Measurements from ENCODE around the gene INO80C.
"Not testable (repeated sequence)": the region's sequence is repeated elsewhere in the genome, so short reads cannot be mapped to it uniquely, and the experiment has no call there.

Gene INO80C

DNA sequence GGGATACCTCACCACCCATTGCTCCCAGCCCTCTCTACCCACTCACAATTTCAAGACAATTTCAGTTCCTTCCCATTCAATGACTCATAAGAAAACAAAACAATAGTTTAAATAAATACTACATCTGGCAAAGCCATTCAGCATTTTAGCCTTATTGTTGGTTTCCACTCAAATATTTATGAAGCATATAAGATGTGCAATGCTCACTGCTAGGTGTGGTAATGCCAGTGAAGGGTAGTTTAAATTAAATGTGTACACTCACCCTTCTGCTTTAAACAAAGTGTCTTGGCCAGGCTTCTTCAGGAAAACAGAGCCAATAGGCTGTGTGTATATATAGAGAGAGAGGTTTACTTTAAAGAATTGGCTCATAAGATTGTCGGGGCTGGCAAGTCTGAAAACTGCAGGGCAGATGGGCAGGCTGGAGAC is 37.0 kb downstream of the INO80C start:
- peak; percentile 35 for DNase-seq (ENCODE audit: low spot score)

DNA sequence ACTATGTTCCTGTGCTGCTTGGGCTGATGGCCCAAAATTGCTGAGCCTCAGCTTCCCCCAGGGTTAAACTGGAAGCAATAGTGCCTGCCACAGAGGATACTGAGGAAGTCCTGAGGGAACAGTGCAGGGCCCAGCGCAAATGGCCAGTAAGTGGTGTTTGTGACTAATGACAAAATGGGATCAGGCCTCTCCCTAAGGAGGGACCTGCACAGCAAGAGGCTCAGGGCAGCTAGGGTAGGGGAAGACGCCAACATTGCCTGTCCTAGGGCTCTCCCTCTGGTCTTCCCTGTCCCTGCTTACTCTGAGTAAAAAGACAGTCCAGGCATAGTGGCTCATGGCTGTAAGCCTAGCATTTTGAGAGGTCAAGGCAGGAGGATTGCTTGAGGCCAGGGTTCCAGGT is 37.8 kb downstream of the INO80C start:
- no peak for DNase-seq (ENCODE audit: low spot score)

GRCh38 chr18:35458677-35459441 is 38.9 kb downstream of the INO80C start:
- peak; percentile 69 for DNase-seq (ENCODE audit: low spot score)

- no peak for DNase-seq (ENCODE audit: low spot score)
These were observed 39.5 kb downstream of the INO80C start for GRCh38 chr18:35458271-35458670.

DNA sequence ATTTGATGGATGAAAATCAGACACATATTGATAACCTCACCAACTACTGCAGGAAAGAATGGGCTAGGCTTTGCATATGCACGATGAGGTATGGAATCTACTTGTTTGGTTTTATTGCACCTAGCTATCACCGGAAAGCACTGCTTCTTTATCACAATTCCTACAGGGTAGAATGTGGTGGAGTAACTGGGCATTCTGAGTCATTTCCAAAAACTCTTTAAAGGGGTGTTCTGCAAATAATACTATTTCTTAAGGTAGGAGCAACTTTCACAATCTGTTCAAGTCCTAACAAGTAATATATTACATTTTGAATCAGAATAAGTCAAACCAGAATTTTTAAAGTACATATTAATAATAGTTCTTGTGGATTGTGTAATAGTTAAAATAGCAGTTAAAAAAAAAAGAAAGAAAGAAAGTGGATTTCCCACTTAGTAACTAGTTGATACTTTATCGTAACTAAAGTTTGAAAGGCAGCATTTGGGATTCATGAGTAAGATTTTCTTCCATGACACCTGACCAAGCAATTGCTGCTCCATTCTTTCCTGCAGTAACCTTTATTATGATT is 40.5 kb downstream of the INO80C start:
- no peak for DNase-seq (ENCODE audit: low spot score)

DNA sequence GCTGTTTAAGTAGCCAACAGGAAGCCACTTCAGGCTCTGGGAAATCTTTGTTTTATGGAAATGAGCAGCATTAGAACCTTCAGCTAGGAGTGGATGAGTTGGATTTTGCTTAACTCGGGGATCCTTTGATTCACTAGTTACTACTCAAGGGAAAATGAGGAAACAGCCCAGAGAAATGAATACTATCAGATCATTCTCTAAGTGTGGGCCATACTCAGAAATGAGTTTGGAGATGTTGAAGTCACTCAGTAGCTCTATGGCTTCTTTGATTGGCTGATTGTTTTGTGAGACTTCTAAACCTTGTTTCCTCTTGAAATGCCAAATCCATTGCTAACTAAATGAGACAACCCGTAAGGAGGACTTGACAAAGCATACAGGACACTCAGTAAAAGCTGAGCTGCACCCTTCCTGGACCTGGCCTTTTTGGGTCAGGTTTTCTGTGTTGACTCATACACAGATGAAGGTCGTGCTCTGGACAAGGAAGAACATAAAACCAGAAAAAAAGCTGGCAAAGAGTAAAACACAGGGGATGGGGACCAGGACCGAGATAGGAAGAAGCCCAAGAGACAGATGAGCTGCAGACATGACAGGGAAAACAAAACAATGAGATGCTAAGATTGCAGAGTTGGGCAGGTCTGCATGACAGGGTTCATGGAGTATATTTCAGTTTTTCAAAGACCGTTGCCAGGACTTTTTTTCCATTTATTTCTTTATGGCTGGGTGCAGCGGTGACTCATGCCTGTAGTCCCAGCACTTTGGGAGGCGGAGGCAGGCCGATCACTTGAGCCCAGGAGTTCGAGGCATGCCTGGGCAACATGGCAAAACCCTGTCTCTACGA is 41.6 kb downstream of the INO80C start:
- DNase-seq (ENCODE audit: low spot score), result no peak

DNA sequence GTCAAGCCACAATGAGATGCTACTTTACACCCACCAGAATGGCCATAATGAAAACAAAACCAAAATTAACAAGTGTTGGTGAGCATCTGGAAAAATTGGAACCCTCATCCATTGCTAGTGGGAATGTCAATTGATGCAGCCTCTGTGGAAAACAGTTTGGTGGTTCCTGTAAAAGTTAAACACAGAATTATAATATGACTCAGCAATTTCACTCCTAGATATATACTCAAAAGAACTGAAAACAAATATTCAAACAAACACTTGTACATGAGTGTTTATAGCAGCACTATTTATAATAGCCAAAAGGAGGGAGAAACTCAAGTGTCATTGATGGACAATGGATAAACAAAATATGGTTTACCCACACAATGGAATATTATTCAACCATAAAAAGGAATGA is 43.0 kb downstream of the INO80C start:
- DNase-seq (ENCODE audit: low spot score), result no peak

- not testable (repeated sequence) for DNase-seq (ENCODE audit: low spot score)
These were observed 44.7 kb downstream of the INO80C start for GRCh38 chr18:35453065-35453464.

DNA sequence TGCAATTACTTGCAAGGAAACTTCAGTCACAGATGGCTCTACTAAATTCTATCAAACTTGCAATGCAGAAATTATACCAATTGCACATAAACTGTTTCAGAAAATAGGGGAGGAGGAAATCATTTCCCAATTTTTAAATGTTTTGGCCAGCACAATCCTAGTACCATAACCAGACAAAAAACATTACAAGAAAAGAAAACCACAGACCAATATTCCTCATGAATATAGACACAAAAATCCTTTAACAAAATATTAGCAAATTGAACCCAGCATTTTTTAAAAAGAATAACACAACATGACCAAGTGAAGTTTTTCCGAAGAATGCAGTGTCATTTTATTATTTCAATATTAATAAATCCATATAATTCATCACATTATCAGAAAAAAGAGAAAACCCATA is 45.8 kb downstream of the INO80C start:
- no peak for DNase-seq (ENCODE audit: low spot score)

DNA sequence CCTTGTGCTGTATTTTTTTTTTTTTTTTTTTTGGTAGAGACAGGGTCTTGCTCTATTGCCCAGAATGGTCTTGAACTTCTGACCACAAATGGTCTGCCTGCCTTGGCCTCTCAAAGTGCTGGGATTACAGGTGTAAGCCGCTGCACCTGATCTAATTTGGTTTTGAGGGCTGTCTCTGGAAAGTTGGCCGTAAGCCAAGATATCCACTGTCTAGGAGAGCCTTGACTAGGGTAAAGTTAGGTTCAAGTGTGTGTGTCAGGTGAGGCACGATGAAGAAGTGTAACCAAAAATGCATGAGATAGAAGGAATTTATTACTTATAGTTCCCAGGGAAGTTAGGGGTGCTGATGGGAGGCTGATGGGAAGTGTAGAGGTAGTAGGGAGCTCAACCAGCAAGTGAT is 46.7 kb downstream of the INO80C start:
- DNase-seq (ENCODE audit: low spot score), result no peak

- DNase-seq (ENCODE audit: low spot score), result no peak
These were observed 53.1 kb downstream of the INO80C start for GRCh38 chr18:35444636-35445035.

DNA sequence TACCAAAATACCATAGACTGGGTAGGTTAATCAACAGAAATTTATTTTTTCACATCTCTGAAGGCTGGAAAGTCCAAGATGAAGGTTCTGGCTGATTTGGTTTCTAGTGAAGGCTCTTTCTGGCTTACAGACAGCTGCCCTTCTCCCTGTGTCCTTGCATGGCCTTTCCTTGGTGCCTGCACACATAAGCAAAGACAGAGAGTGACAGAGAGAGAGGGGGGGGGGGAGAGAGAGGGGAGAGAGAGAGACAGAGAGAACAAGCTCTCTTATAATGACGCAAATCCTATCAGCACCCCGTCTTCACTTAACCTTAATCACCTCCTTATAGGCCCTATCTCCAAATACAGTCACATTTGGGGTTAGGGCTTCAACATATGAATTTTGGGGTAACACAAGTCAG is 53.9 kb downstream of the INO80C start:
- no peak for DNase-seq (ENCODE audit: low spot score)

DNA sequence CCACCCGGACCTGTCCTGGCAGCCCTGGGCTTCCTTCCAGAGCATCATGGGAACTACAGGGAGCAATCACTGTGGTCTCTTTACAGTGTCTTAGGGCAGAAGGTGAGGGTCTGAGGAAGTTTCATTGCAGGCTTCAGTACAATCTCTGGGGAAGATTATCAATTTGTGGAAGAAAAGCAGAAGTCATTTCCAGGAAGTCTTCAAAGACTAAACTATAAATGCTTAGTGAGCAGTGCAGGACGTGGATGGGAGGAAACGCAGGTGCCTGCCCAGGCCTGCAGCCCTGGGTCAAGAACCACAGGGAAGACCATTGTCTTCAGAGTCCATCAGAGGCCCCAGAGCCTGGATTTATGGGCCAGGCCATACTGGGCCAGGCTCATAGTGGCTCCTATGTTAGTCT is 54.3 kb downstream of the INO80C start:
- no peak for DNase-seq (ENCODE audit: low spot score)

GRCh38 chr18:35442701-35443100 is 55.1 kb downstream of the INO80C start:
- DNase-seq (ENCODE audit: low spot score), result no peak

- peak; percentile 19 for DNase-seq (ENCODE audit: low spot score)
These were observed 55.7 kb downstream of the INO80C start for GRCh38 chr18:35441857-35442595.

GRCh38 chr18:35438480-35439234 is 59.1 kb downstream of the INO80C start:
- no peak for DNase-seq (ENCODE audit: low spot score)

DNA sequence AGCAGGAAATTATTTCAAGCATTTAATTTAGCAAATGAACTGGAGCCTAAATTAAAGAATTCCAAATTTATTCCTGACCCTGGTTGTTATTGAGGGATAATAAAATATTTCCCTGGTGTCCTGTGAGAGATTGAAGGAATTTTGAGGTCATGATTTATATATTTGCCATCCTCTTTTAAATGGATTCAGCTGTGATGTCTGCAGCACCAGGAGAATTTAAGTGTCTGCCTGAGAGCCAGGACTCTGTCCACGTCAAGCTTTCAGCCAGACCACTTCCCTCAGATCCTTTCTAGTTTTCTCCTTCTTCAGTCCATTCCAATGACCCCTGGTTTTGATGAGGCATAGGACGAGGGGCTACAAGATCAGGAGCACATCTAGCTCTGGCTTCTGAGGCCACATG is 59.9 kb downstream of the INO80C start:
- DNase-seq (ENCODE audit: low spot score), result no peak

DNA sequence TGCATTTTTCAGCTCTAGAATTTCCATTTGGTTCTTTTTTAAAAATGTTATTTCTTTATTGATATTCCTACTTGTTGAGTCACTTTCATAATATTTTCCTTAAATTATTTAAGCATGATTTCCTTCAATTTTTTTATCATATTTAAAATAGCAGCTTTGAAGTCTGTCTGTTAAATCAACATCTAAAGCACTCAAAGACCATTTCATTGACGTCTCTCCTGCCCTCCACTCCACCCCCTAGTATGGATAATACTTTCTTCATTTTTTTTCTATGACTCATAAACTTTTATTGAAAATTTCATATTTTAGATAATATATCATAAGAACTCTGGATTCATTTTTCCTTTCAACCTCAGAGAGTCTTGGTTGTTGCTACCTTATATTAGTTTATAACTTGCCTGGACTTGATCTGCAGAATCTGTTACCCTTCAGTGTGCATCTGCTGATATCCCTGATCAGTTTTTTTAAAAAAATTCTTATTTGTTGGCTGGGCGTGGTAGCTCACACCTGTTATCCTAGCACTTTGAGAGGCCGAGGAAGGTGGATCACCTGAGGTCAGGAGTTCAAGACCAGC is 61.6 kb downstream of the INO80C start:
- peak; percentile 47 for DNase-seq (ENCODE audit: low spot score)

- no peak for DNase-seq (ENCODE audit: low spot score)
These were observed 62.4 kb downstream of the INO80C start for GRCh38 chr18:35435401-35435800.

DNA sequence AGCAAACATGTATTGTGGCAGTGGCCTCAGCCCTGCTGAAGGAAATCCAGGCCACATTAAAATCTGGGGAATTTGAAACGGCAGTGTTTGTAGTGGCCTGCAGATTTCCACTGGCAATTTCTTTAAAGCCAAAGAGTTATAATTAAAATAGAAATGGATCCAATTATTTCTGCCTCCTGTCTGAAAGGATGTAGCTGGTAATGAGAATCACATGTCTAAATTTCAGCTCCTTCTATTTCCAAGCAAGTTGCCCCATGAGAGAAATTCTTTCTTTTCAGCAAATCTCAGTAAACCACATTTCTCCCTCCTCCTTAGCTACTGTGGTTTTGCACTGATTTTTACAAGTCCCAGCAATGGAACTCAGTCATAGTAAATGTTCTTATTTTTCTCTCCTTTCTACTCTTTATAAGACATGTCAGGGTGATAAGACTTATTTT is 65.2 kb downstream of the INO80C start:
- DNase-seq (ENCODE audit: low spot score), result no peak

GRCh38 chr18:35431374-35431741 is 66.4 kb downstream of the INO80C start:
- DNase-seq (ENCODE audit: low spot score), result no peak
